H9 (cell line): ENCODE measurements around the gene LMF1. TPM values are rescaled to one million over a fixed set of nuclear protein-coding genes. Genes with fewer than 3 reads are reported as not detected.

ENCODE experiments used
- DNase-seq: peaks from one replicate; pipeline ENCODE4 v3.0.0-alpha.2; 2017
- H2AFZ ChIP-seq: one replicate; pipeline ENCODE4 v1.6.1; 2013; ENCODE audit warnings: mild to moderate bottlenecking, low read length, control low read depth, moderate library complexity
- H2AK5ac ChIP-seq: 2 replicates; pipeline ENCODE4 v1.6.1; 2013; ENCODE audit warnings: low read length, control low read depth, mixed read lengths; ENCODE audit not compliant: insufficient read length
- H2BK120ac ChIP-seq: one replicate; pipeline ENCODE4 v1.6.1; 2013; ENCODE audit warnings: low read depth, mild to moderate bottlenecking, low read length, control low read depth, inconsistent platforms; ENCODE audit not compliant: poor library complexity, severe bottlenecking
- H2BK12ac ChIP-seq: 2 replicates; pipeline ENCODE4 v1.6.1; 2013; ENCODE audit warnings: low read length, control low read depth, mixed read lengths, low read depth; ENCODE audit not compliant: insufficient read length
- H2BK15ac ChIP-seq: 2 replicates; pipeline ENCODE4 v1.6.1; 2013; ENCODE audit warnings: low read depth, low read length, control low read depth
- H2BK20ac ChIP-seq: one replicate; pipeline ENCODE4 v1.6.1; 2013; ENCODE audit warnings: low read depth, mild to moderate bottlenecking, low read length, control low read depth, inconsistent platforms; ENCODE audit not compliant: poor library complexity, severe bottlenecking
- H2BK5ac ChIP-seq: 2 replicates; pipeline ENCODE4 v1.6.1; 2013; ENCODE audit warnings: low read length, control low read depth, mixed read lengths; ENCODE audit not compliant: insufficient read length
- H3K14ac ChIP-seq: 2 replicates; pipeline ENCODE4 v1.6.1; 2013; ENCODE audit warnings: low read length, control low read depth; ENCODE audit not compliant: insufficient read depth
- H3K18ac ChIP-seq: 2 replicates; pipeline ENCODE4 v1.6.1; 2013; ENCODE audit warnings: low read depth, mild to moderate bottlenecking, mixed read lengths, low read length, control low read depth; ENCODE audit not compliant: insufficient read length
- H3K23ac ChIP-seq: 2 replicates; pipeline ENCODE4 v1.6.1; 2013; ENCODE audit warnings: low read length, control low read depth, mixed read lengths, low read depth; ENCODE audit not compliant: insufficient read length
- H3K23me2 ChIP-seq: 2 replicates; pipeline ENCODE4 v1.6.1; 2013; ENCODE audit warnings: low read depth, mild to moderate bottlenecking, mixed read lengths, low read length, control low read depth; ENCODE audit not compliant: insufficient read length, poor library complexity, severe bottlenecking
- H3K27ac ChIP-seq: 2 replicates; pipeline ENCODE4 v1.5.1; 2013; ENCODE audit warnings: low read length, control low read depth, mixed read lengths, low read depth; ENCODE audit not compliant: insufficient read length
- H3K27me3 ChIP-seq: 2 replicates; pipeline ENCODE4 v1.6.1; 2013; ENCODE audit warnings: low read length, control low read depth, inconsistent platforms; ENCODE audit not compliant: insufficient read depth
- H3K4ac ChIP-seq: 2 replicates; pipeline ENCODE4 v1.6.1; 2013; ENCODE audit warnings: low read depth, mild to moderate bottlenecking, control low read depth, inconsistent platforms, low read length, moderate library complexity
- H3K4me1 ChIP-seq: 2 replicates; pipeline ENCODE4 v1.6.1; 2013; ENCODE audit warnings: low read length, control low read depth, inconsistent platforms; ENCODE audit not compliant: insufficient read depth
- H3K4me2 ChIP-seq: 2 replicates; pipeline ENCODE4 v1.6.1; 2013; ENCODE audit warnings: low read length, control low read depth, mixed read lengths; ENCODE audit not compliant: insufficient read length, insufficient read depth
- H3K56ac ChIP-seq: 2 replicates; pipeline ENCODE4 v1.6.1; 2013; ENCODE audit warnings: low read depth, mild to moderate bottlenecking, mixed read lengths, low read length, control low read depth; ENCODE audit not compliant: insufficient read length
- H3K79me1 ChIP-seq: 2 replicates; pipeline ENCODE4 v1.6.1; 2013; ENCODE audit warnings: low read depth, mild to moderate bottlenecking, moderate library complexity, low read length, control low read depth, inconsistent platforms; ENCODE audit not compliant: insufficient read depth, poor library complexity, severe bottlenecking
- H3K79me2 ChIP-seq: 2 replicates; pipeline ENCODE4 v1.6.1; 2013; ENCODE audit warnings: low read length, control low read depth, inconsistent platforms; ENCODE audit not compliant: insufficient read depth
- H3K9ac ChIP-seq: 2 replicates; pipeline ENCODE4 v1.6.1; 2013; ENCODE audit warnings: low read length, control low read depth, mixed read lengths; ENCODE audit not compliant: insufficient read length; ENCODE audit errors: extremely low read depth
- H3K9me3 ChIP-seq: one replicate; pipeline ENCODE4 v1.6.1; 2013; ENCODE audit warnings: low read depth, low read length, inconsistent platforms; ENCODE audit not compliant: control insufficient read depth
- H3T11ph ChIP-seq: one replicate; pipeline ENCODE4 v1.6.1; 2013; ENCODE audit warnings: mild to moderate bottlenecking, low read length, control low read depth, inconsistent platforms
- H4K20me1 ChIP-seq: one replicate; pipeline ENCODE4 v1.6.1; 2013; ENCODE audit not compliant: control insufficient read depth, insufficient read length, insufficient read depth
- H4K5ac ChIP-seq: 2 replicates; pipeline ENCODE4 v1.6.1; 2013; ENCODE audit warnings: low read depth, mild to moderate bottlenecking, mixed read lengths, low read length, control low read depth; ENCODE audit not compliant: insufficient read length
- H4K8ac ChIP-seq: replicated peaks from 2 replicates; pipeline ENCODE4 v1.6.1; 2013; ENCODE audit warnings: low read length, control low read depth, mixed read lengths, low read depth; ENCODE audit not compliant: insufficient read length
- H4K91ac ChIP-seq: 2 replicates; pipeline ENCODE4 v1.6.1; 2013; ENCODE audit warnings: low read depth, mild to moderate bottlenecking, moderate library complexity, mixed read lengths, low read length, control low read depth; ENCODE audit not compliant: insufficient read length
- H3K27ac Mint-ChIP-seq, 3 experiments: 2 replicates in 2 of 3; 3 replicates in 1 of 3; pipeline ENCODE4 v1.8.0; 2020 to 2021; ENCODE audit warnings: mixed read lengths in 3 of 3, mild to moderate bottlenecking in 1 of 3, moderate library complexity in 1 of 3
- H3K27me3 Mint-ChIP-seq: 2 replicates; pipeline ENCODE4 v1.8.0; 2021; ENCODE audit warnings: low read depth, mild to moderate bottlenecking, moderate library complexity, mixed read lengths
- H3K36me3 Mint-ChIP-seq, 3 experiments: 2 replicates in 2 of 3; 3 replicates in 1 of 3; pipeline ENCODE4 v1.8.0; 2020 to 2021; ENCODE audit warnings: low read depth in 3 of 3, mixed read lengths in 3 of 3; ENCODE audit not compliant: insufficient read depth in 1 of 3
- H3K4me1 Mint-ChIP-seq, 2 experiments: 2 replicates each; pipeline ENCODE4 v1.8.0; 2020; ENCODE audit warnings: mixed read lengths in 2 of 2
- H3K4me3 Mint-ChIP-seq, 2 experiments: 2 replicates in 1 of 2; 3 replicates in 1 of 2; pipeline ENCODE4 v1.8.0; 2020 to 2021; ENCODE audit warnings: mild to moderate bottlenecking in 2 of 2, mixed read lengths in 2 of 2, moderate library complexity in 1 of 2
- H3K9me3 Mint-ChIP-seq, 2 experiments: 2 replicates in 1 of 2; 3 replicates in 1 of 2; pipeline ENCODE4 v1.8.0; 2020; ENCODE audit warnings: mild to moderate bottlenecking in 2 of 2, mixed read lengths in 2 of 2, moderate library complexity in 1 of 2
- CTCF ChIP-seq: fragments of 200-600 bp; sonication (generic); conservative IDR thresholded peaks from 3 replicates; pipeline ENCODE4 v1.8.0; 2021; ENCODE audit warnings: antibody characterized with exemption, mild to moderate bottlenecking
- WGBS: extraction: QIAGEN DNeasy Blood & Tissue Kit; methylation state at CpG from one replicate; pipeline ENCODE4 v1.1.7; 2013; ENCODE audit warnings: missing lambda C conversion rate, low lambda C conversion rate, mixed read lengths; ENCODE audit not compliant: insufficient read length; ENCODE audit errors: extremely low coverage; 5-methylcytosine and 5-hydroxymethylcytosine counted together
- total RNA-seq: library from RNA; stranded (reverse); gene quantifications from 2 replicates; pipeline ENCODE4 v1.2.1, GENCODE V29; 2021

Gene LMF1
- total RNA-seq, 1 experiment from 2014 or later = 7.1 TPM

GRCh38 chr16:817001-817906 is 153.5 kb downstream of the LMF1 start:
- Histone ChIP-seq H3K4me1 (no peaks in the 10 kb centered on the region), H2BK5ac (no peak overlapping the region), H4K20me1 (no peaks in the 10 kb centered on the region), H3K23me2 (peaks cover 5% of the 10 kb centered on the region), H3K27ac (no peak overlapping the region), H3K23ac (no peak overlapping the region), H2BK120ac (no peak overlapping the region), H3K9me3 (no peaks in the 10 kb centered on the region), H3K56ac (no peak overlapping the region), H3T11ph (no peak overlapping the region), H3K79me2 (no peaks in the 10 kb centered on the region), H3K4me2 (no peak overlapping the region), H4K5ac (no peak overlapping the region), H3K14ac (no peak overlapping the region; the same call in 1 of the 2 replicates), H2BK20ac (no peak overlapping the region), H2BK12ac (no peak overlapping the region), H2BK15ac (no peak overlapping the region), H2AFZ (no peak overlapping the region), H4K8ac (no peak overlapping the region), H3K4ac (no peak overlapping the region), H2AK5ac (no peak overlapping the region), H3K79me1 (no peaks in the 10 kb centered on the region), H3K18ac (no peak overlapping the region), H3K27me3 (no peaks in the 10 kb centered on the region; the same call in 1 of the 2 replicates), H4K91ac (no peak overlapping the region), H3K9ac (no peak overlapping the region)
- Mint-ChIP-seq H3K4me3 (no peak overlapping the region), H3K4me1 (peaks cover 10 to 16% of the 10 kb centered on the region in 2 experiments), H3K9me3 (peaks cover 0 to 8% of the 10 kb centered on the region in 2 experiments; a peak in 1 of 5 replicates), H3K27ac (no peak overlapping the region), H3K27me3 (peaks cover 20% of the 10 kb centered on the region), H3K36me3 (no peaks in the 10 kb centered on the region)
- no peak for DNase-seq
- WGBS = no CpG with 5 or more reads among the region's 71 CpGs
- TF ChIP-seq CTCF = no peak
